ENCODE results near the gene LCTL. TPM values are rescaled to one million over a fixed set of nuclear protein-coding genes. Genes with fewer than 3 reads are reported as not detected.

The LCTL gene
- polyA plus RNA-seq, 3 donors = not detected

GRCh38 chr15:66611257-66612053 is 45.7 kb upstream of the LCTL start:
- Histone ChIP-seq H2AFZ (ENCODE audit: insufficient read depth, low read depth, low read length, poor library complexity, severe bottlenecking) (no peak overlapping the region), H3K27ac (ENCODE audit: low read depth in 1 of 2, low read length in 2 of 2) (no peak overlapping the region), H3K9ac (ENCODE audit: insufficient read depth, low read length, poor library complexity, severe bottlenecking) (no peak overlapping the region), H3K36me3 (replicated peaks in 1 of 2; ENCODE audit: control insufficient read depth in 1 of 2, insufficient read depth in 2 of 2, low read length in 2 of 2) (no peaks in the 10 kb centered on the region), H3K27me3 (ENCODE audit: control insufficient read depth in 2 of 2, insufficient read depth in 2 of 2, low read length in 2 of 2) (no peaks in the 10 kb centered on the region), H3K4me3 (replicated peaks in 1 of 3; ENCODE audit: low read depth in 2 of 3, low read length in 3 of 3) (no peak overlapping the region), H3K4me1 (ENCODE audit: control insufficient read depth in 1 of 2, insufficient read depth in 2 of 2, low read length in 2 of 2) (peaks cover 34 to 37% of the 10 kb centered on the region in 2 donors), H3K9me3 (replicated peaks in 1 of 2; ENCODE audit: control insufficient read depth in 1 of 2, insufficient read depth in 1 of 2, low read length in 2 of 2) (no peaks in the 10 kb centered on the region), H3K4me2 (replicated peaks; ENCODE audit: extremely low read depth, low read length, poor library complexity, severe bottlenecking) (no peak overlapping the region), H4K20me1 (ENCODE audit: insufficient read depth, low read length) (no peaks in the 10 kb centered on the region), H3K79me2 (ENCODE audit: insufficient read depth, low read length) (no peaks in the 10 kb centered on the region)
- H3K4me3 Mint-ChIP-seq = no peak overlapping the region
- TF ChIP-seq, protein P1, sequence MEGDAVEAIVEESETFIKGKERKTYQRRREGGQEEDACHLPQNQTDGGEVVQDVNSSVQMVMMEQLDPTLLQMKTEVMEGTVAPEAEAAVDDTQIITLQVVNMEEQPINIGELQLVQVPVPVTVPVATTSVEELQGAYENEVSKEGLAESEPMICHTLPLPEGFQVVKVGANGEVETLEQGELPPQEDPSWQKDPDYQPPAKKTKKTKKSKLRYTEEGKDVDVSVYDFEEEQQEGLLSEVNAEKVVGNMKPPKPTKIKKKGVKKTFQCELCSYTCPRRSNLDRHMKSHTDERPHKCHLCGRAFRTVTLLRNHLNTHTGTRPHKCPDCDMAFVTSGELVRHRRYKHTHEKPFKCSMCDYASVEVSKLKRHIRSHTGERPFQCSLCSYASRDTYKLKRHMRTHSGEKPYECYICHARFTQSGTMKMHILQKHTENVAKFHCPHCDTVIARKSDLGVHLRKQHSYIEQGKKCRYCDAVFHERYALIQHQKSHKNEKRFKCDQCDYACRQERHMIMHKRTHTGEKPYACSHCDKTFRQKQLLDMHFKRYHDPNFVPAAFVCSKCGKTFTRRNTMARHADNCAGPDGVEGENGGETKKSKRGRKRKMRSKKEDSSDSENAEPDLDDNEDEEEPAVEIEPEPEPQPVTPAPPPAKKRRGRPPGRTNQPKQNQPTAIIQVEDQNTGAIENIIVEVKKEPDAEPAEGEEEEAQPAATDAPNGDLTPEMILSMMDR (IDR thresholded peaks at IDR 0.05) = no peak
- 96% methylated on average over 11 of the region's 13 CpGs for WGBS (ENCODE audit: insufficient coverage)
- H3K27ac Mint-ChIP-seq = no peak overlapping the region
- DNase-seq = no peak
- H3K9me3 Mint-ChIP-seq = peaks cover 0 to 4% (median 0%) of the 10 kb centered on the region in 7 donors
- intact Hi-C loops (cut with micrococcal nuclease) = no loop called here
- H3K36me3 Mint-ChIP-seq = peaks cover 0 to 1% of the 10 kb centered on the region in 2 donors
- H3K27me3 Mint-ChIP-seq (ENCODE audit: low read depth in 3 of 3) = no peaks in the 10 kb centered on the region
- H3K4me1 Mint-ChIP-seq = peaks cover 37% of the 10 kb centered on the region

- Histone ChIP-seq H3K9ac (ENCODE audit: insufficient read depth, low read length, poor library complexity, severe bottlenecking) (no peak overlapping the region), H3K79me2 (ENCODE audit: insufficient read depth, low read length) (no peaks in the 10 kb centered on the region), H3K4me3 (replicated peaks in 1 of 3; ENCODE audit: low read depth in 2 of 3, low read length in 3 of 3) (no peak overlapping the region), H2AFZ (ENCODE audit: insufficient read depth, low read depth, low read length, poor library complexity, severe bottlenecking) (no peak overlapping the region), H3K27me3 (ENCODE audit: control insufficient read depth in 2 of 2, insufficient read depth in 2 of 2, low read length in 2 of 2) (no peaks in the 10 kb centered on the region), H3K27ac (ENCODE audit: low read depth in 1 of 2, low read length in 2 of 2) (no peak overlapping the region), H3K9me3 (replicated peaks in 1 of 2; ENCODE audit: control insufficient read depth in 1 of 2, insufficient read depth in 1 of 2, low read length in 2 of 2) (no peaks in the 10 kb centered on the region), H3K4me2 (replicated peaks; ENCODE audit: extremely low read depth, low read length, poor library complexity, severe bottlenecking) (no peak overlapping the region), H4K20me1 (ENCODE audit: insufficient read depth, low read length) (no peaks in the 10 kb centered on the region), H3K36me3 (replicated peaks in 1 of 2; ENCODE audit: control insufficient read depth in 1 of 2, insufficient read depth in 2 of 2, low read length in 2 of 2) (no peaks in the 10 kb centered on the region), H3K4me1 (ENCODE audit: control insufficient read depth in 1 of 2, insufficient read depth in 2 of 2, low read length in 2 of 2) (peaks cover 18 to 21% of the 10 kb centered on the region in 2 donors)
- no peaks in the 10 kb centered on the region for H3K27me3 Mint-ChIP-seq (ENCODE audit: low read depth in 3 of 3)
- H3K9me3 Mint-ChIP-seq = peaks cover 0 to 4% (median 0%) of the 10 kb centered on the region in 7 donors
- TF ChIP-seq, protein P1 (IDR thresholded peaks at IDR 0.05) = no peak
- H3K27ac Mint-ChIP-seq = no peak overlapping the region
- peaks cover 21% of the 10 kb centered on the region for H3K4me1 Mint-ChIP-seq
- DNase-seq = no peak
- no peak overlapping the region for H3K4me3 Mint-ChIP-seq
- H3K36me3 Mint-ChIP-seq = peaks cover 0 to 1% of the 10 kb centered on the region in 2 donors
- intact Hi-C loops (cut with micrococcal nuclease) = no loop called here
- WGBS (ENCODE audit: insufficient coverage) = 91% methylated on average over 5 of the region's 5 CpGs
These were observed 44.1 kb upstream of the LCTL start for GRCh38 chr15:66609876-66610275.

Data from CD14-positive monocyte (primary cell).